NCI-H524 treated with DMSO at 0.1 percent for 48 hours (cell line): ENCODE measurements around the gene OR2F1.

ENCODE experiments used
- DNase-seq: peaks from one replicate; lab custom pipeline; 2025; lab: John Stamatoyannopoulos, UW

OR2F1 gene, protein sequence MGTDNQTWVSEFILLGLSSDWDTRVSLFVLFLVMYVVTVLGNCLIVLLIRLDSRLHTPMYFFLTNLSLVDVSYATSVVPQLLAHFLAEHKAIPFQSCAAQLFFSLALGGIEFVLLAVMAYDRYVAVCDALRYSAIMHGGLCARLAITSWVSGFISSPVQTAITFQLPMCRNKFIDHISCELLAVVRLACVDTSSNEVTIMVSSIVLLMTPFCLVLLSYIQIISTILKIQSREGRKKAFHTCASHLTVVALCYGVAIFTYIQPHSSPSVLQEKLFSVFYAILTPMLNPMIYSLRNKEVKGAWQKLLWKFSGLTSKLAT

DNA sequence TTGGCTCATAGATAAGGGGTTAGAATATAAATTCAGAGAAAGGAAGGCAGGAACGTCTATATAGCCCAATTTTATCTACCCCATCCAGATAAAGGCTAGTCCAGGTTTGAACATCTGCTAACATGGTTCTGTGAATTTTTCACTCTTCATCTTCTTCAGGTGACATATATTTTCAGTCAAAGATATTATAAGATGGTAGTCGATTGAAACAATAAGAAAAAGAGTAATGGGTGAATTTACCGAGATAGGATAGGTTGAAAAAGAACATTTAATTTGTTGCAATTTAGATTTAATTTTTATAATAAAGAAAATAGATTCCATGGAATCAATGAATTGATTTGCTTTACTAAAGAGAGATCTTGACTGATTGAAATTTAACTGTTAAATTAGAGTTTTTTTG, at the start of gene OR2F1:
Gene OR2F1, plus strand, starts transcription at position 301 of the 400 bp plus-strand sequence. CDS start 5,127 bp downstream, outside the sequence.
- no peak for DNase-seq

DNA sequence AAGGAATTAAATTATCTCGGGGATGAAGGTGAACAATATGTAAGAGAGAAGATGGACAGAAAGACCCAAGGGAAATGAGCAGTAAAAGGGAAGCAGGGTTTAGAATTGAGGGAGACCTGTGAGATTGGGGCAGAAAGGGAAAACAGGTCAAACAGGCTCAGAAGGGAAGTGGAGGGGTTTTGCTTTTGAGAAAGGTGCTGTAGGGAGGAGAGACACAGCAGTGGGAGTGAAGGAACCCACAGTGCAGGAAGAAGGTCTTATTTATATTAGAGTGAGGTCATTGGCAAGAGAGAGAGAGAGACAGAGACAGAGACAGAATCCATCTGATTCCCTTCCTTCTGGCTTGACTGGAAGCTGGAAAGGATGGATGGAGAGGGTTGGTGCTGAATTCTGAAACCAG, 49.1 kb upstream of the OR2F1 start:
- no peak for DNase-seq

DNA sequence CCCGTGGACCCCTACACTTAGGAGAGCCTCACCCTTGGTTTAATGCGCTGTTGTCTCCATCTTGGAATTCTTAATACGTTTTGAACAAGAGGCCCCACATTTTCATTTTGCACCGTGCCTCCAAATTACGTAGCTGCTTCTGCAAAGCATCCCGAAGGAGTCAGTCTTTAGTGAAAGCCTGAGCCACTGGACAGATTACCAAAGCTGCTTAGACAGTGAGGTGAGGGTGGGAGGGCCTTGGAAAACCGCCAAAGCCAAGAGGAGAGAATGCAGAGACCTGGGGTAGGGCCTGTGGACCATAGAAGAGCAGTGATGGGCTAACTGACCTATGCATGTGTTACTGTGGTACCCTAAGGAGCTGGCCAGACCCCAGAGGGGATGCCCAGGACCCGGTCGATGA, 48.5 kb upstream of the OR2F1 start:
- DNase-seq, result no peak

GRCh38 chr7:143906895-143907294, 47.7 kb upstream of the OR2F1 start:
- no peak for DNase-seq

GRCh38 chr7:143908120-143908519, 46.5 kb upstream of the OR2F1 start:
- DNase-seq, result no peak

- no peak for DNase-seq
Measured at GRCh38 chr7:143909863-143910262, 44.8 kb upstream of the OR2F1 start.

GRCh38 chr7:143910473-143911248, 44.0 kb upstream of the OR2F1 start:
- DNase-seq, result no peak

- DNase-seq, result no peak
Measured at GRCh38 chr7:143913945-143914615, 40.6 kb upstream of the OR2F1 start.

GRCh38 chr7:143914938-143915652, 39.5 kb upstream of the OR2F1 start:
- DNase-seq, result no peak

- DNase-seq, result no peak
Measured at GRCh38 chr7:143924851-143925250, 29.8 kb upstream of the OR2F1 start.

DNA sequence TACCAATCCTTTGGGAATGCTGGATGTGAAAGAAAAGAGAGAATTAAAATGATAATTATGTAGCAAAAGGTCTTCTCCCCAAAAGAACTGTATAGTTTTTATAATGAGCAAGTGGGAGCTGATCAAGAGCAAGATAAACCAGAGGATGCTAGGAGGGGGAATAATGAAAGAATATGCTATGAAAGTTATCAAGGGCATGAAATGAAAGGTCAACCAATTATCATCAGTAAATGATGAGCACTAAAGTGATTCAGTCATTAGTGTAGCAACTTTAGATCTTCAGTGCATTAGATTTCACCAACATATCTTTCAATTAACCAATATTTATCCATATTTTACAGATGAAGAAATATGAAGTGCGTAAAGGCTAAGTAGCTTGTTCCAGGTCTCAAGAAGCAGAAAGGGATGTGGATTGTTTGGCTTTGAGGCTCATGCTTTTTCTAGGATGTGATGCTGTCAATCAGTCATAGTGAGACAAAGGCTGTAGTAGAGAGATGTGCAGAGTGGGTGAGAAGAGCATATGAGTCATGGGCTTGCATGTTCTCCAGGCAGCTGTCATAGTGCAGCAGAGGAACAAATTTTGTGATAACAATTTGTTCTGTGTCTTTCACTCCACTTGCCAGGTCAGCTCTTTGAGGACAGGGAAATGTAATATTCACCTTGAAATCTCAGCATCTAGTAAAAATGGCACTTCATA, 25.3 kb upstream of the OR2F1 start:
- no peak for DNase-seq

GRCh38 chr7:143931739-143932138, 22.9 kb upstream of the OR2F1 start:
- DNase-seq, result no peak

DNA sequence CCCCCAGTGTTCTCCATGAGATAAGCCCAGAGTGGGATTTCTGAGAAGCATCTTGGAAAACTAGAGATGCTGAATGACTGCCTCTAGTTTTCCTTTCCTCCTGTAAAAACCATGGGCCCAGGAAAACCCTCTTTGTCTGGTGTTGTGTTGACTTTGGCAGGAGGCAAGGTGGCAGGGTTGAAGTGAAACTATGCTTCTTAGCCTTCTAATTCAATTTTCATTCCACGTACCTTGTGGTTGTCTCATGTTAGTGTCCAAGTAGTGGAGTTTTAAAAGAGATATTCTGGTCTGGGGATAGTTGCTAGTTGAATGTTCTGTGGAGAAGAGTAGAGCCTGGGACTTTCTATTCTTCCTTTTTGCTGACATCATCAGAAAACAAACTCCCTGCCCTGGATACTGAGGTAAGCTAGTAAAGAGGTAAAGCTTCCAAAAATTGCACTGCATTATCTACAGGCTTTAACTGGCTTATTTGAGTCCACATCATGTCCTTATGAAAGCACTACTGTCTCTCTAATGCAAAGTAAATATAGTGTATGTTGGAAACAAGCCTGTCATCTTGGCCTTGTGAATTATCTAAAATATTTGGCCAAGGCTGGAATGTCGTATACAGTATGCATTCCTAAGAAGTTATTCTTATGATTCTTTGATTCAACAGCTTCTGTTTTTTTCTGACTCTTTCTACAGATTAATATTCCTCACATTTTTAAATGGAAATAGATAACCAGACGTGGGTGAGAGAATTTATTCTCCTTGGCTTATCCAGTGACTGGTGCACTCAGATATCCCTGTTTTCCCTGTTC, 19.9 kb upstream of the OR2F1 start, which contains the start of gene OR2F2:
Gene OR2F2, plus strand, starts transcription at position 708 of the 800 bp plus-strand sequence. Its CDS starts 0 bp downstream, at position 708.
- DNase-seq, result no peak

DNA sequence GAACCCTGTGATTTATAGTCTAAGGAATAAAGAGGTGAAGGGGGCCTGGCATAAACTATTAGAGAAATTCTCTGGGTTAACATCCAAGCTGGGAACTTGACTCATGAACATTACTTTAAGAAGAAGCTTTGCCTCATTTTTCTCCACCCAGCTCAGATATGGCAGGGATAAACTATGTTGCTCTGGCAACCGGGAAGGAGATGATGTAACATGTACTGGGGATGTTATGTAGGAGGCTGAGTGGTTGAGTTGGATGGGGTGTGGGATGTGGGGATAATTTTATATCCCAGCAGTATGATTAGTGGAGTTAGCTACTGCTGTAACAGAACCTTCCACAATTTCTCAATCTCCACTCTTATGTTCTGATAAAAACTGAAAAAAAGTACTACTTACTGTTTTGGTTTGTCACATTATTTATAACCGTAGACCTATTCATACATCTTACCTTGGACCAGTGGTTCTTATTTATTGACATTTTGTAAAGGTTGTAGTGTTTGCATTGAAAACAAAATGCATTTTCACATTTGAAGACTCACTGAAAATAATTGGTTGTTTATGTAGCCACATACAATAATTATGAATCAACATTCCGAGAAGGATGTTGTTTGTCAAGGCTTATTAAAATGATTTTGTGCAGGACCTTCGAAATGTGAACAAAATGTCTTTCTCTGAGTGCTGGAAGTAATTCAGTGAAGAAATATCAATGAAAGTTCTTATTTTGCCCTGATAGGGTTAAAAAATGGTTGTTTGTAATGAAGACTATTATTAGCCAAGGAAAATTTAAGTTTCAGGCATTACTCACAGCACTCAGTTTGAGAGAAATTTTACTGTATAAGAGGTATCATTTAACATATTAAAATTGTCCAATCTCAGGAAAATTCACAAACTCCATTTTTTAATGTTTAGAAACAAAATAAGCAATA, 18.3 kb upstream of the OR2F1 start:
- no peak for DNase-seq

DNA sequence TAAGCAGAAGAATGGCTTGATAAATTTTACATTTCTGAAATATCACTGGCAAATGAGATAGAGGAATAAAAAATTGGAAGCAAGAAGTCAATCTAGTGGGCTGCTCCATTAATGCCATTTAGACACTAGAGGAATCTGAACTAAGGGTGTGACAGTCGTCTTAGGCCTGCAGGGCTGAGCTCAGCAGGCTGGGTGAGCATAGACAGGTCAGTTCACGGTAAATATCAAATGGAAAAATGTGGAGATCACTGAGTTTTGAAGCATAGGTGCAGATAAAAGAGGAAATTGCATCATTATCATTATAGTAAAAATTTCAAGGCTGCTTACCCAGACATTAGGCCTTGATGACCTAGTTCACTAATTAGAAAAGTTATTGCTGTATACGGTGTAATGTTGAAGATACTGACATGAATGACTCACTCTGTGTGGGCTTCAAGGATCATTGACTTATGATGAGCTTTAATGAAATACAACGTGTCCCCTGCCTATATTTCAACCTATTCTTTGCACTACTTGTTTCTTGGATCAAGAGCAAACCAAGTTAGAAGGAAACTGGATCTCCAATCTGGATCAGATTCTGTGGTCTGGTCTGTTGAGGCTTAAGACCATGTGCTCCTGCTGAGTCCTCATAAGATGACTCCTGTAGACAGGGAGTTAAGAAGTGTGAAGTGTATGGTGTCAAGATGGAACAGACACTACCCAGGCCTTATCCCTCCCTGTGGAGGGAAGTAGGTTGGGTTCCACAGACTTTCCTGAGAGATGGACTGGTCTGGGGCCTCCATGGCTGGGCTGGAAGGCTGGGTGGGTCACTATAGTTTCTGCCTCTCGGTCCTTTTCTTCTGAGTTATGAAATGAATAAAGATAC, 16.0 kb upstream of the OR2F1 start:
- no peak for DNase-seq

- DNase-seq, result no peak
Measured at GRCh38 chr7:143945423-143945822, 9.2 kb upstream of the OR2F1 start.

DNA sequence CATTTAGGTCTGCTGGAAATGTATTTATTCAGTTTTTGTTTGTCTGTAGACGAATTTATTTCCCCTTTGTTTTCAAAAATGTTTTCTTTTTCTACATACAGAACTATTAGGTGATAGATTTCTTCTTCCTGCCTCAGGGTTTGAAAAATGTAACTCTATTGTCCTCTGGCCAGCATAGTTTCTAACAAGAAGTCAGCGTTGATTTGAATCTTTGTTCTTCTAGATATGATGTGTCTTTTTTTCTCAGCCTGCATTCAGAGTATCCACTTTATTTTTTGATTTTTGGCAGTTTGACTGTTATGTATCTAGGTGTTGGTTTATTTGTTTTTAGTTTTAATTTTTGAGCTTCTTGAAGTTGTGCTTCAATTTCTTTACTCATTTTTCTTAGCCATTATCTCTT, 7.5 kb upstream of the OR2F1 start:
- no peak for DNase-seq

DNA sequence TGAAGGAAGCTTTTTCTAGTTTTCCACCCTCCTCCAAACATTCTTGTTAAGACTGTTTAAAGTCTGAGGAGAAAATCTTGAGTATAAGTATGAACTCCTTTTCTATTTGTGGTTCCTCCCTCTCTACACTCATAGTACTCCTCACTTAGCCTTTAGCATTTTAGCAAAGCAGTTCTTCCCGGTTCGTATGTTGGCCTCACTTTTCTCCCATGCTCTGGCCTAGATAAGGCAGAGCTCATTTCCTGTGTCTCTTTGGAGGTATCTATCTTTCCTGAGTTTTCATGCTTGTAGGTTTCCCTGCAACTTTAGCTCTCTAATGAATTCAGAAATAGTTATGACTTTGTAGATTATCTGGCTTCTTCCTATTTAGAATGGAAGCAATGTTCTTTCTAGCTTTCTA, 5.9 kb upstream of the OR2F1 start:
- no peak for DNase-seq

GRCh38 chr7:143953421-143953820, 1.2 kb upstream of the OR2F1 start:
- no peak for DNase-seq
